HepG2 (cell line): ENCODE data around the gene TBC1D16. TPM values are rescaled to one million over a fixed set of nuclear protein-coding genes. Genes with fewer than 3 reads are reported as not detected.

Experiments used
- ELK4 ChIP-seq: sonication (generic); formaldehyde crosslinking; IDR thresholded peaks from 2 replicates; pipeline ENCODE4 v1.9.0; 2021; ENCODE audit warnings: missing genetic modification reagents, borderline replicate concordance
- ETV6 ChIP-seq: sonication (generic); formaldehyde crosslinking; conservative IDR thresholded peaks from 2 replicates; pipeline ENCODE4 v1.4.0; 2020; ENCODE audit warnings: missing genetic modification reagents
- FIP1L1 ChIP-seq: fragments of 200-400 bp; formaldehyde crosslinking; IDR thresholded peaks from 2 replicates; pipeline ENCODE4 v1.6.1; 2018; ENCODE audit warnings: low read depth, mild to moderate bottlenecking, low read length, moderate library complexity, borderline replicate concordance; ENCODE audit not compliant: insufficient read depth
- HMGXB4 ChIP-seq, 2 experiments: sonication (generic) in 1 of 2; formaldehyde crosslinking in 1 of 2; IDR thresholded peaks; 2 replicates each; pipeline versions ENCODE4 v1.4.0 to v1.6.1; 2018 to 2020; ENCODE audit warnings: missing genetic modification reagents in 2 of 2, borderline replicate concordance in 1 of 2, low read depth in 1 of 2, mild to moderate bottlenecking in 1 of 2, missing biosample characterization in 1 of 2
- MAFF ChIP-seq: IDR thresholded peaks from 2 replicates; pipeline ENCODE4 v1.6.1; 2011; ENCODE audit warnings: low read depth, low read length, improper control_type of control experiment
- MYNN ChIP-seq: sonication (generic); formaldehyde crosslinking; IDR thresholded peaks from 2 replicates; pipeline ENCODE4 v1.4.0; 2020; ENCODE audit warnings: mild to moderate bottlenecking, low read depth, missing genetic modification reagents
- NFE2 ChIP-seq: sonication (generic); formaldehyde crosslinking; IDR thresholded peaks from 2 replicates; pipeline ENCODE4 v1.4.0; 2020; ENCODE audit warnings: missing genetic modification reagents
- POLR2G ChIP-seq: fragments of 200-400 bp; formaldehyde crosslinking; IDR thresholded peaks from 2 replicates; pipeline ENCODE4 v1.6.1; 2018; ENCODE audit warnings: mild to moderate bottlenecking, low read depth, low read length, moderate library complexity
- SIN3A ChIP-seq: IDR thresholded peaks from 2 replicates; pipeline ENCODE4 v1.6.1; 2011; ENCODE audit warnings: low read depth, mild to moderate bottlenecking, control low read depth, low read length, borderline replicate concordance
- SPEN ChIP-seq: sonication (generic); formaldehyde crosslinking; IDR thresholded peaks from 2 replicates; pipeline ENCODE4 v1.5.1; 2020; ENCODE audit warnings: low read depth, mild to moderate bottlenecking, missing genetic modification reagents
- ZNF430 ChIP-seq: sonication (generic); formaldehyde crosslinking; IDR thresholded peaks from 2 replicates; pipeline ENCODE4 v1.9.0; 2021; ENCODE audit warnings: mild to moderate bottlenecking, missing genetic modification reagents
- ZNF776 ChIP-seq: sonication (generic); formaldehyde crosslinking; IDR thresholded peaks from 2 replicates; pipeline ENCODE4 v1.4.0; 2020; ENCODE audit warnings: mild to moderate bottlenecking, missing genetic modification reagents
- polyA plus RNA-seq, 8 experiments: library from polyadenylated mRNA; depleted of rRNA in 3 of 8; stranded (reverse) in 7 of 8; unstranded in 1 of 8; fragments of >200 nt; fragmentation: Illumina TruSeq in 4 of 8; extraction: Trizol in 4 of 8; gene quantifications; 2 replicates each; pipeline versions ENCODE4 v1.2.1 to v1.2.3, GENCODE V29; 2011 to 2016; ENCODE audit warnings: low read depth in 4 of 8, missing spikeins in 1 of 8, mixed read lengths in 1 of 8; ENCODE audit not compliant: insufficient read depth in 1 of 8
- total RNA-seq, 5 experiments: library from RNA; depleted of rRNA; stranded (reverse); fragments of >200 nt; fragmentation: Illumina TruSeq; extraction: Trizol; gene quantifications; 2 replicates each; pipeline ENCODE4 v1.2.3, GENCODE V29; 2016; ENCODE audit warnings: low read depth in 1 of 5
- TF ChIP-seq, protein P1 (sequence below): sonication (generic); formaldehyde crosslinking; IDR thresholded peaks from 2 replicates; pipeline ENCODE4 v1.8.1; 2023; ENCODE audit warnings: mild to moderate bottlenecking, moderate library complexity, missing genetic modification reagents
- TF ChIP-seq, protein P2 (sequence below): sonication (generic); formaldehyde crosslinking; IDR thresholded peaks from 2 replicates; pipeline ENCODE4 v1.8.0; 2022; ENCODE audit warnings: missing genetic modification reagents, mild to moderate bottlenecking, inconsistent platforms, borderline replicate concordance
- TF ChIP-seq, protein P3 (sequence below): sonication (generic); formaldehyde crosslinking; conservative IDR thresholded peaks from 2 replicates; pipeline ENCODE4 v1.4.0; 2020; ENCODE audit warnings: missing genetic modification reagents
- TF ChIP-seq, protein P4 (sequence below): sonication (generic); formaldehyde crosslinking; IDR thresholded peaks from 2 replicates; pipeline ENCODE4 v1.4.0; 2020; ENCODE audit warnings: missing genetic modification reagents

Gene TBC1D16
- total and polyA plus RNA-seq, 2 of the 13 experiments (the other 11 are each of a cell fraction or from before 2014, with no cell fraction given): 14.9 to 24.9 TPM

DNA sequence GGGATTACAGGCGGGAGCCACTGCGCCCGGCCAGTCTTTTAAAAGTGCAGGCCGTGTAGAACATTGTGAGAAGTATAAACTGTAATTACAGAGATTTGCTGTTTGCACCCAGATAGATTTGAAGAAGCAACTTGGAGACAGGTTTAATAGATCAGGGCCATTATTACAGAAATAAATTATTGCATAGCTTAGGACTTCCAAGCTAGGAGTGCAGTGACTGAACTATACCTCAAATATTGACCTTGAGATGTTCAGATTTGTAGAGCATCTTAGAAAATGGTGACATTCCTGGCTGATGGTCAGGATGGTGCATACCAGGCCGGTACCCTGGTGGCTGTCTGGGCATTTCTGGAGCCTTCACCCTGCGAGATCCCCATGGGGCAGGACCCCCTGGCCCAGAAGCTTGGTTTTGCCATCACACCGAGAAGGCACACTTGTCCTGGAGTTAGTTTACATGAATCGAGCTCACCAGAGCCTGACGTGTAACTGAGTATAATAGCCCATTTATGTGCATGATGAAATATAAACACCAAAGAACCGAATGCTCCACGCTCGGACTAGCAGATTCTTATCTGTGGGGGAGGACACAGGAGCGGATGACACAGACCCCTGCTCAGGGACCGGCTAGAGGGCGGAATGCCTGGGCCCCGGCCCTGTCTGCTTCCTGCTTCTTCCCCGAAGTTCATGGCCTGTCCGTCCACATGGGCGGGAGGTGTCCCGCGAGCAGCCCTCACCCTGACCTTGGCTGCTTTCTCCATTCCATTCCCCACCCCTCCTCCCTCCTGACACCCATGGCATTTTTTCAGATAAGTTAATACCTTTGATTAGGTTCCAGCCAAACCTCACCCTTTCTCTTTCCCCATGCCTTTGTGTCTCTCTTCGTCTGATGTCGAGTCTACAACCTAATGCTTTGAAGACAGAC, 32.9 kb upstream of the TBC1D16 start (continued):
- TF ChIP-seq ELK4 (CRISPR knock-in tag): no peak
- TF ChIP-seq HMGXB4 (CRISPR knock-in tag; IDR thresholded peaks at IDR 0.05; ENCODE audit: borderline replicate concordance in 1 of 2, low read depth in 1 of 2): 0 out of 4 replicates have a peak, but pooled peaks of 1 of the 2 experiments have one; percentile 39
- TF ChIP-seq ETV6 (CRISPR knock-in tag): 0 out of 2 replicates have a peak, but pooled peaks have one; percentile 25
- no peak for TF ChIP-seq FIP1L1
- TF ChIP-seq MAFF: no peak
- TF ChIP-seq, protein P1, sequence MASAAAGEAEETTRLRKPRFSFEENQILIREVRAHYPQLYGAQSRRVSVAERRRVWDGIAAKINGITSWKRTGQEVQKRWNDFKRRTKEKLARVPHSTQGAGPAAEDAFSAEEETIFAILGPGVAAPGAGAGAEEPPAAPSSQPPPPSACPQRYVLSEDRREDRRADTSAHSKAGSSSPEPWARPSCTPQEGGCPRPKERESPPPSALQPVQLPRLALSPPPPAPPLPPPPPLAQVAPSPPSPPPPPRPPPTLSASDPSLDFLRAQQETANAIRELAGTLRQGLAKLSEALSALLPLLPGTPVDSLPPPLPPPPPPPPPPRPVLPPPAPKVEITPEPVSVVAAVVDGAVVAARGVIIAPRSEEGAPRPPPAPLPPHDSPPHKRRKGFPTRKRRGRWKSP (CRISPR knock-in tag): peak; percentile 34; the same call in 1 of the 2 replicates
- peak; percentile 38; the same call in 1 of the 2 replicates for TF ChIP-seq POLR2G
- TF ChIP-seq, protein P2, sequence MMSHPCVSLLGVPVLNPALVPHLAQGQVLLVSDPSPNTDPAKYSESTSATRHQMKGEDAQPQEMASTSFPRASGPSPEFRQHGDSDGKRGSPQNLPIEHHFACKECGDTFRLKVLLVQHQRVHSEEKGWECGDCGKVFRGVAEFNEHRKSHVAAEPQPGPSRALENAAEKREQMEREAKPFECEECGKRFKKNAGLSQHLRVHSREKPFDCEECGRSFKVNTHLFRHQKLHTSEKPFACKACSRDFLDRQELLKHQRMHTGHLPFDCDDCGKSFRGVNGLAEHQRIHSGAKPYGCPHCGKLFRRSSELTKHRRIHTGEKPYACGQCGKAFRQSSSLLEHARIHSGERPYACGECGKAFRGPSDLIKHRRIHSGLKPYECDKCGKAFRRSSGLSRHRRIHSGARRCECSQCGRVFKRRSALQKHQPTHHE (CRISPR knock-in tag): no peak; the same call in 1 of the 2 replicates
- no peak for TF ChIP-seq SIN3A
- no peak for TF ChIP-seq SPEN (CRISPR knock-in tag)
- TF ChIP-seq MYNN (CRISPR knock-in tag): no peak
- TF ChIP-seq, protein P3, sequence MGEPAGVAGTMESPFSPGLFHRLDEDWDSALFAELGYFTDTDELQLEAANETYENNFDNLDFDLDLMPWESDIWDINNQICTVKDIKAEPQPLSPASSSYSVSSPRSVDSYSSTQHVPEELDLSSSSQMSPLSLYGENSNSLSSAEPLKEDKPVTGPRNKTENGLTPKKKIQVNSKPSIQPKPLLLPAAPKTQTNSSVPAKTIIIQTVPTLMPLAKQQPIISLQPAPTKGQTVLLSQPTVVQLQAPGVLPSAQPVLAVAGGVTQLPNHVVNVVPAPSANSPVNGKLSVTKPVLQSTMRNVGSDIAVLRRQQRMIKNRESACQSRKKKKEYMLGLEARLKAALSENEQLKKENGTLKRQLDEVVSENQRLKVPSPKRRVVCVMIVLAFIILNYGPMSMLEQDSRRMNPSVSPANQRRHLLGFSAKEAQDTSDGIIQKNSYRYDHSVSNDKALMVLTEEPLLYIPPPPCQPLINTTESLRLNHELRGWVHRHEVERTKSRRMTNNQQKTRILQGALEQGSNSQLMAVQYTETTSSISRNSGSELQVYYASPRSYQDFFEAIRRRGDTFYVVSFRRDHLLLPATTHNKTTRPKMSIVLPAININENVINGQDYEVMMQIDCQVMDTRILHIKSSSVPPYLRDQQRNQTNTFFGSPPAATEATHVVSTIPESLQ (CRISPR knock-in tag): no peak
- TF ChIP-seq, protein P4, sequence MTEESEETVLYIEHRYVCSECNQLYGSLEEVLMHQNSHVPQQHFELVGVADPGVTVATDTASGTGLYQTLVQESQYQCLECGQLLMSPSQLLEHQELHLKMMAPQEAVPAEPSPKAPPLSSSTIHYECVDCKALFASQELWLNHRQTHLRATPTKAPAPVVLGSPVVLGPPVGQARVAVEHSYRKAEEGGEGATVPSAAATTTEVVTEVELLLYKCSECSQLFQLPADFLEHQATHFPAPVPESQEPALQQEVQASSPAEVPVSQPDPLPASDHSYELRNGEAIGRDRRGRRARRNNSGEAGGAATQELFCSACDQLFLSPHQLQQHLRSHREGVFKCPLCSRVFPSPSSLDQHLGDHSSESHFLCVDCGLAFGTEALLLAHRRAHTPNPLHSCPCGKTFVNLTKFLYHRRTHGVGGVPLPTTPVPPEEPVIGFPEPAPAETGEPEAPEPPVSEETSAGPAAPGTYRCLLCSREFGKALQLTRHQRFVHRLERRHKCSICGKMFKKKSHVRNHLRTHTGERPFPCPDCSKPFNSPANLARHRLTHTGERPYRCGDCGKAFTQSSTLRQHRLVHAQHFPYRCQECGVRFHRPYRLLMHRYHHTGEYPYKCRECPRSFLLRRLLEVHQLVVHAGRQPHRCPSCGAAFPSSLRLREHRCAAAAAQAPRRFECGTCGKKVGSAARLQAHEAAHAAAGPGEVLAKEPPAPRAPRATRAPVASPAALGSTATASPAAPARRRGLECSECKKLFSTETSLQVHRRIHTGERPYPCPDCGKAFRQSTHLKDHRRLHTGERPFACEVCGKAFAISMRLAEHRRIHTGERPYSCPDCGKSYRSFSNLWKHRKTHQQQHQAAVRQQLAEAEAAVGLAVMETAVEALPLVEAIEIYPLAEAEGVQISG (CRISPR knock-in tag): 0 out of 2 replicates have a peak, but pooled peaks have one; percentile 26
- TF ChIP-seq ZNF430: peak; percentile 27; the same call in 1 of the 2 replicates
- TF ChIP-seq ZNF776 (CRISPR knock-in tag): 0 out of 2 replicates have a peak, but pooled peaks have one; percentile 42
- TF ChIP-seq NFE2: no peak
